ENCODE measurements around the gene CNTNAP2. TPM values are rescaled to one million over a fixed set of nuclear protein-coding genes. Genes with fewer than 3 reads are reported as not detected.

CNTNAP2 gene
- total RNA-seq, 2 donors from 2014 or later = not detected

GRCh38 chr7:147824671-147825070, 1708.1 kb downstream of the CNTNAP2 start:
- no peak for ATAC-seq (replicated peaks)
- no peak overlapping the region for H3K27ac Mint-ChIP-seq
- no peak overlapping the region for H3K4me3 Mint-ChIP-seq
- H3K27me3 Mint-ChIP-seq = no peaks in the 10 kb centered on the region
- no peaks in the 10 kb centered on the region for H3K36me3 Mint-ChIP-seq (ENCODE audit: low read depth)
- peaks cover 4% of the 10 kb centered on the region for H3K9me3 Mint-ChIP-seq
- no peaks in the 10 kb centered on the region for H3K4me1 Mint-ChIP-seq

DNA sequence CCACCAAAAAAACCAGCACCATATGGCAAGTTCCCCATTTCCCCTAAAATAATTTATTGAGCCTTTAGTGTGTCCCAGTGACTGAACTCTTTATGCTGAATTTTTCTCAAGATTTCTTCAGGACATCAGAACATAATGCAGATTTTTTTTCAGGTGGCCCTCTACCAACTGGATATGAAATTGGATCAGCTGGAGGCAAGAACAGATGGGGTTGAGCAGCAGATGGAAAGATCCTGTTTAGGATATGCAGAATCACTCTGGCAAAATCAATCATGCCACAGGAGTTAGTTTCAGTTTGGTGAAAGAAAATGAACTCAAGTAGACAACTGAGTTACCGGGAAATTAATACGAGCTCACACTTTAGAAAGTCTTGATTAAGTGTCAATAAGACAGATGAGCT, 1712.4 kb downstream of the CNTNAP2 start:
- no peaks in the 10 kb centered on the region for H3K4me1 Mint-ChIP-seq
- H3K4me3 Mint-ChIP-seq = no peak overlapping the region
- ATAC-seq (replicated peaks) = no peak
- H3K27ac Mint-ChIP-seq = no peak overlapping the region
- H3K27me3 Mint-ChIP-seq = no peaks in the 10 kb centered on the region
- H3K36me3 Mint-ChIP-seq (ENCODE audit: low read depth) = no peaks in the 10 kb centered on the region
- no peaks in the 10 kb centered on the region for H3K9me3 Mint-ChIP-seq

- H3K4me3 Mint-ChIP-seq = no peak overlapping the region
- no peaks in the 10 kb centered on the region for H3K4me1 Mint-ChIP-seq
- peaks cover 15% of the 10 kb centered on the region for H3K9me3 Mint-ChIP-seq
- H3K27me3 Mint-ChIP-seq = no peaks in the 10 kb centered on the region
- no peak for ATAC-seq (replicated peaks)
- H3K36me3 Mint-ChIP-seq (ENCODE audit: low read depth) = no peaks in the 10 kb centered on the region
- no peak overlapping the region for H3K27ac Mint-ChIP-seq
Measured at GRCh38 chr7:147833557-147833956, 1717.0 kb downstream of the CNTNAP2 start.

DNA sequence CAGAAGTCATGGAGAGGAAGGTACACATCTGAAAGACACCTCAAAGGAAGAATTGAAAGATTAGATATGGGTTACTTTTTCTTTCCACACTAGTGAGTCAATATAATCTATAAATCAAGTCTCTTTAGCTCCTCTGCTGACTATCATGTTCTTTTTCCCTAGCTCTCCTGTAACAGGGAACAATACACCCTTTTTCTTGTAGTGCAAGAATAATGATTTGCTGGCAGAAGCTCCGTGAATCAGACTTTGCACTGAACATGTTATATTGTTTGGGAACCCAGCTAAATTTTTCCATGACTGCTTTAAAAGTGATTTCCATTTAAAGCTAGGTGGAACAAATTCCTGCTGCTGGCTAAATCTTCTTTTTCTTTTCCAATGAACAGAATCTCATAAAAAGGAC, 1717.4 kb downstream of the CNTNAP2 start:
- no peak overlapping the region for H3K27ac Mint-ChIP-seq
- no peak for ATAC-seq (replicated peaks)
- H3K27me3 Mint-ChIP-seq = no peaks in the 10 kb centered on the region
- no peaks in the 10 kb centered on the region for H3K4me1 Mint-ChIP-seq
- H3K36me3 Mint-ChIP-seq (ENCODE audit: low read depth) = no peaks in the 10 kb centered on the region
- peaks cover 15% of the 10 kb centered on the region for H3K9me3 Mint-ChIP-seq
- H3K4me3 Mint-ChIP-seq = no peak overlapping the region

- no peaks in the 10 kb centered on the region for H3K4me1 Mint-ChIP-seq
- H3K9me3 Mint-ChIP-seq = peaks cover 9% of the 10 kb centered on the region
- no peak overlapping the region for H3K4me3 Mint-ChIP-seq
- no peak overlapping the region for H3K27ac Mint-ChIP-seq
- no peaks in the 10 kb centered on the region for H3K36me3 Mint-ChIP-seq (ENCODE audit: low read depth)
- ATAC-seq (replicated peaks) = no peak
- no peaks in the 10 kb centered on the region for H3K27me3 Mint-ChIP-seq
Measured at GRCh38 chr7:147852833-147853232, 1736.2 kb downstream of the CNTNAP2 start.

DNA sequence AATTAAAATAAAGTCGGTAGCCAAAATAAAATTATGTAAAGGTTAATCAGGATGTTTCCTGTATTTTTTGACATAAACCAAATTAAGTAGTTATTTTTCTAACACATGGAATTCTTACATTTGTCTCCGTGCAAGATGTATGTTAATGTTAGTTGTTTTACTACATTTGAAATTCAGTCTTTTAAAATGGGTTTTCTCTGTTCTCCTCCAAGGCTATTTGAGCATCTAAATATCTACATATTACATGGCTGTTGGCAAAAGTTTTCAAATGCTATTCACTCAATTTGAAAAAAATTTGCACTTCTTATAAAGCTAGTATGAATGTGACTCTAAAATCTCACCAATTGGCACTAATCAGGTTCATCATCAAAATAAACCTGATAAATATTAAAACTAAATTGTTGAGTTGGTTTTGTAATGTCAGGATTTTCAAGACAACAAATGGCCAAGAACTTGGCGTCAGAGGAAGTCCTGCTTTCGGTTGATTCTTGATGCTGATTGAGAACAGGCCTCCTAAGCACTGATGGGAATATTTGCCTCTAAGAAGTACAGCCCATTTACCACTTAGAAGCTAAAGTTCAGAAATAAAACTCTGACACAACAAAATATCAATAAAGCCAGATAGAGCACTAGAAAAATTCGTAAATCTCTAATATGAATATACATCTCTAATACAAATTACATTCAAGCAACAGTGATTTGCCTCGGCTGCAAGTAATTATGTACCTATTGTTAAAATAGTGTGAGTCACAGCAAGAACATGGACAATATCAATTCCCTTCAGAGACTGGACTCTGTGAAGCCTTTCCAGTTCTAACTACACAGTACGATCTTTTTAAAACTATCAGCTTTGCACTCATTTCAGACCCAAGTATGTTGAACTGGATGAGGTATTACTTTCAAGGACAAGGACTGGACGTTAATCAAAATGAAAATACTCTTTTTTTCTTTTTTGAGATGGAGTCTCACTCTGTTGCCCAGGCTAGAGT, 1740.8 kb downstream of the CNTNAP2 start:
- no peaks in the 10 kb centered on the region for H3K4me1 Mint-ChIP-seq
- no peak for ATAC-seq (replicated peaks)
- H3K36me3 Mint-ChIP-seq (ENCODE audit: low read depth) = no peaks in the 10 kb centered on the region
- H3K27ac Mint-ChIP-seq = no peak overlapping the region
- H3K4me3 Mint-ChIP-seq = no peak overlapping the region
- H3K27me3 Mint-ChIP-seq = no peaks in the 10 kb centered on the region
- H3K9me3 Mint-ChIP-seq = peaks cover 8% of the 10 kb centered on the region

DNA sequence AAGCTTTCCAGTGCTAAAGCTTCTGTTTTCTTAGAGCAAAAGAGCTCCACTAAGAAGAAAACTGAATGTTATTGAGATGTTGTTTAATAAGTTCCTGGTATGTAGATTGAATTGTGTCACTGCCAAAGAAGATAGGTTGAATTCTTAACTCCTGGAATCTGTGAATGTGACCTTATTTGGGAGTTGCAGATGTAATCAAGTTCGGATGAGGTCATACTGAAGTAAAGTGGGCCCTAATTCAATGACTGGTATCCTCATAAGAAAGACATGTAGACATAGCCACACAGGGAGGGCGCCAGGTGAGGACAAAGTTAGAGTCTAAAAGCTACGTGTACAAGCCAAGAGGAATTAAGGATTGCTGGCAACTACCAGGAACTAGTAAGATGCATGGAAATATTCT, 1741.8 kb downstream of the CNTNAP2 start:
- Mint-ChIP-seq H3K4me3 (no peak overlapping the region), H3K27me3 (no peaks in the 10 kb centered on the region), H3K9me3 (peaks cover 8% of the 10 kb centered on the region), H3K36me3 (ENCODE audit: low read depth) (no peaks in the 10 kb centered on the region), H3K27ac (no peak overlapping the region), H3K4me1 (no peaks in the 10 kb centered on the region)
- ATAC-seq (replicated peaks) = no peak

GRCh38 chr7:147859033-147859432, 1742.4 kb downstream of the CNTNAP2 start:
- no peak overlapping the region for H3K27ac Mint-ChIP-seq
- H3K27me3 Mint-ChIP-seq = no peaks in the 10 kb centered on the region
- ATAC-seq (replicated peaks) = no peak
- H3K4me1 Mint-ChIP-seq = no peaks in the 10 kb centered on the region
- peaks cover 8% of the 10 kb centered on the region for H3K9me3 Mint-ChIP-seq
- no peaks in the 10 kb centered on the region for H3K36me3 Mint-ChIP-seq (ENCODE audit: low read depth)
- H3K4me3 Mint-ChIP-seq = no peak overlapping the region

DNA sequence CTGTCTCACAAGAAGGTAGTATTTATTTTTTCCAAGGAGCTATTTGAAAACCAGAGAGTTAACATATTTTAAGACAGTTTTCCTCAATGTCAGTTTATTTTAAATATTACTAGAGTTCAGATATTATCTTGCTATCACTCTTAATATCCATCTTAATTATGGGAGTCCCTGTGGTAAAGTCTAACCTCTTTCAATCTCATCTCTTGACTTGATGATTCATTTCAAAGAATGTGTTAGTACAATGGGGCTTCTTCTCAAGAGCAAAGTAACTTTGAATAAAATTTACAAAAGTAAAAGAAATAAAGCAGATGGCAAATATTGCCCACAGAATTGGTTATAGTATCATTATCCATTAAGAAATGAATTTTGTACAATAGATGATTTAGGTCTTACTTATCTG, 1742.9 kb downstream of the CNTNAP2 start:
- no peaks in the 10 kb centered on the region for H3K36me3 Mint-ChIP-seq (ENCODE audit: low read depth)
- no peaks in the 10 kb centered on the region for H3K4me1 Mint-ChIP-seq
- no peak overlapping the region for H3K4me3 Mint-ChIP-seq
- peaks cover 8% of the 10 kb centered on the region for H3K9me3 Mint-ChIP-seq
- no peaks in the 10 kb centered on the region for H3K27me3 Mint-ChIP-seq
- ATAC-seq (replicated peaks) = no peak
- no peak overlapping the region for H3K27ac Mint-ChIP-seq

GRCh38 chr7:147861058-147861716, 1744.6 kb downstream of the CNTNAP2 start:
- peaks cover 8% of the 10 kb centered on the region for H3K9me3 Mint-ChIP-seq
- H3K36me3 Mint-ChIP-seq (ENCODE audit: low read depth) = no peaks in the 10 kb centered on the region
- H3K4me3 Mint-ChIP-seq = no peak overlapping the region
- no peaks in the 10 kb centered on the region for H3K27me3 Mint-ChIP-seq
- ATAC-seq (replicated peaks) = no peak
- no peak overlapping the region for H3K27ac Mint-ChIP-seq
- H3K4me1 Mint-ChIP-seq = no peaks in the 10 kb centered on the region

DNA sequence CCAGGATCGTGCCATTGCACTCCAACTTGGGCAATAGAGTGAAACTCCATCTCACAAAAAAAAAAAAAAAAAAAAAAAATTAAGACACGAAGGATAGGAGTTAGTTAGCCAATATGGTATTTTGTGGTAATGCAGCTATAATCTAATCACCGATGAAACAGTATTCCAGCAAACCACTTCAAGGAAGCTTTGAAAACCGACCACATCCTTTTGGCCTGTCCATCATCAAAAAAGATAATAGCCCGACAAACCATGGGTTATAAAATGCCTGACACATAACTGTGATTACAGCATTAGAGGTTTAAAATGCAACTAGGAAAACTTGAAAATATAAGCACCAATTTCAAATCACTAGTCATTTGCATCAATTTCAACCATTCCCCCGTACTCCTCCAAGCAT, 1745.3 kb downstream of the CNTNAP2 start:
- no peak for ATAC-seq (replicated peaks)
- no peak overlapping the region for H3K27ac Mint-ChIP-seq
- peaks cover 4% of the 10 kb centered on the region for H3K9me3 Mint-ChIP-seq
- H3K36me3 Mint-ChIP-seq (ENCODE audit: low read depth) = no peaks in the 10 kb centered on the region
- no peaks in the 10 kb centered on the region for H3K4me1 Mint-ChIP-seq
- H3K4me3 Mint-ChIP-seq = no peak overlapping the region
- no peaks in the 10 kb centered on the region for H3K27me3 Mint-ChIP-seq

GRCh38 chr7:147869456-147869855, 1752.9 kb downstream of the CNTNAP2 start:
- no peak overlapping the region for H3K4me3 Mint-ChIP-seq
- no peaks in the 10 kb centered on the region for H3K36me3 Mint-ChIP-seq (ENCODE audit: low read depth)
- peaks cover 4% of the 10 kb centered on the region for H3K27me3 Mint-ChIP-seq
- no peak for ATAC-seq (replicated peaks)
- no peak overlapping the region for H3K27ac Mint-ChIP-seq
- no peaks in the 10 kb centered on the region for H3K4me1 Mint-ChIP-seq
- H3K9me3 Mint-ChIP-seq = peaks cover 4% of the 10 kb centered on the region

DNA sequence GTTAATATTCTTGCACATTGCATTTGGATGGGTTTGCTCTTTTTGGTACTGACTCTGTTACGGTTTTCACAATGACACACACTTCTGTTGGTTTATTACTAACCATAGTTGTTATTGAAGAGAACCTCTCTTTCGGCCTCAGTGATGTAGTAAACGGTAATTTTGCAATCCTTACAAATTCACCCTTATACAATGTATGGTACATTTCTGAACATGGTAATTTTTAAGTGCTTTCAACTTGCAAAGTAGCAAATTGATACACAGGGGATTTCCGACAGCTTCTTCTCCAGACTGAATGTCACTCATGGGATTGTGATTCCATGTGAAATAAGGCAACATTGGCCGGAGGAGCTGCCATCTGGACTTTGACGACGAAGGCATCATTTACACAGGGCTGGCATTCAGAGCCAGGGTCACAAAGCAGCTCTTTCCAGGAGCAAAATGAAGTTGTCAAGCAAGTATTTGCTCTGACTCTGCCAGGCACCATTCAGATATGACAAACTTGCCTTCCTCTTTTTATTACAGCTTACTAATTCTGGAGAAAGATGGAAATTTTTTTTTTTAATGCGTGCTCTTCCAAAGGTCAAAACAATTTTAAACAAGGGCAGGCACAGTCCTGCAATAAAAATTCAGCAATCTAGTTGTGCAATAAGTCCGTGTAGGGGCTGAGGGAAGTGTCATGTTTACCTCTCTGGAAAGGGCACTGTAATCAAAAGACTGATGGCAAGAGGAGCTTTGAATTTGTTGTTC, 1762.5 kb downstream of the CNTNAP2 start:
- ATAC-seq (replicated peaks) = no peak
- Mint-ChIP-seq H3K36me3 (ENCODE audit: low read depth) (no peaks in the 10 kb centered on the region), H3K9me3 (peaks cover 5% of the 10 kb centered on the region), H3K4me1 (no peaks in the 10 kb centered on the region), H3K27me3 (no peaks in the 10 kb centered on the region), H3K27ac (no peak overlapping the region), H3K4me3 (no peak overlapping the region)

- no peak for ATAC-seq (replicated peaks)
- H3K27ac Mint-ChIP-seq = no peak overlapping the region
- no peaks in the 10 kb centered on the region for H3K36me3 Mint-ChIP-seq (ENCODE audit: low read depth)
- H3K4me1 Mint-ChIP-seq = no peaks in the 10 kb centered on the region
- no peaks in the 10 kb centered on the region for H3K27me3 Mint-ChIP-seq
- H3K4me3 Mint-ChIP-seq = no peak overlapping the region
- no peaks in the 10 kb centered on the region for H3K9me3 Mint-ChIP-seq
Measured at GRCh38 chr7:147885869-147886268, 1769.3 kb downstream of the CNTNAP2 start.

Data from activated T-helper 17 cell treated with anti-CD3 and anti-CD28 coated beads, Interleukin-2, amount 50 U/mL, for 72 hours (primary cell).